Stomach (tissue), 9 donors: Measurements from ENCODE around the gene SLC39A13. TPM values are rescaled to one million over a fixed set of nuclear protein-coding genes. Genes with fewer than 3 reads are reported as not detected.

Source experiments
- DNase-seq, 2 donors: peaks; one replicate each; pipeline versions ENCODE4 v3.0.0 to v3.0.0-alpha.2; 2013 to 2019
- H3K27ac ChIP-seq, 5 donors: fragments of 200-600 bp in 4 of 5; sonication (generic) in 4 of 5; one replicate each; pipeline ENCODE4 v1.5.1; 2013 to 2019; ENCODE audit warnings: mild to moderate bottlenecking in 1 of 5, moderate library complexity in 1 of 5
- H3K27me3 ChIP-seq, 3 donors: fragments of 200-600 bp; sonication (generic); one replicate each; pipeline ENCODE4 v1.5.1; 2017 to 2019; ENCODE audit warnings: mixed run types in 1 of 3
- H3K36me3 ChIP-seq, 4 donors: fragments of 200-600 bp; sonication (generic); 1 replicate in 3 of 4; 2 replicates in 1 of 4; pipeline ENCODE4 v1.5.1; 2016 to 2019
- H3K4me1 ChIP-seq, 4 donors: fragments of 200-600 bp; sonication (generic); one replicate each; pipeline ENCODE4 v1.5.1; 2016 to 2019
- H3K4me3 ChIP-seq, 4 donors: fragments of 200-600 bp; sonication (generic) in 3 of 4; one replicate each; pipeline ENCODE4 v1.5.1; 2016 to 2019; ENCODE audit warnings: mild to moderate bottlenecking in 1 of 4
- H3K9me3 ChIP-seq, 4 donors: fragments of 200-600 bp; sonication (generic); one replicate each; pipeline ENCODE4 v1.5.1; 2016 to 2019
- EP300 ChIP-seq: sonication (generic); formaldehyde crosslinking; IDR thresholded peaks from one replicate; pipeline ENCODE4 v1.6.1; 2017; ENCODE audit warnings: antibody characterized with exemption
- POLR2A ChIP-seq, 4 donors: fragments of 450-650 bp; IDR thresholded peaks; one replicate each; pipeline ENCODE4 v1.6.1; 2016; ENCODE audit warnings: antibody characterized with exemption in 4 of 4, control low read depth in 2 of 4, mild to moderate bottlenecking in 1 of 4, moderate library complexity in 1 of 4
- POLR2AphosphoS5 ChIP-seq, 3 donors: sonication (generic); formaldehyde crosslinking; IDR thresholded peaks; one replicate each; pipeline ENCODE4 v1.6.1; 2016; ENCODE audit warnings: antibody characterized with exemption in 3 of 3
- WGBS, 5 donors: extraction: QIAGEN DNeasy Blood & Tissue Kit in 3 of 5; methylation state at CpG; one replicate each; pipeline versions ENCODE4 v1.1.5 to v1.1.7; 2013 to 2018; 5-methylcytosine and 5-hydroxymethylcytosine counted together
- intact Hi-C: fragments of 100-400 bp; cut with DNase I; formaldehyde crosslinking; loops from one replicate; pipeline ENCODE4 v1.15.1; 2023; ENCODE audit warnings: low total_unique reads
- polyA plus RNA-seq, 3 donors: library from polyadenylated mRNA; stranded (reverse); fragments of 200-250 nt; gene quantifications; one replicate each; pipeline ENCODE4 v1.2.3, GENCODE V29; 2013
- total RNA-seq, 5 donors: library from RNA; depleted of rRNA; stranded (reverse); fragments of >200 nt; gene quantifications; one replicate each; pipeline versions ENCODE4 v1.1.0 to v1.2.3, GENCODE V29; 2014 to 2016
- TF ChIP-seq, protein P1 (sequence below), 7 experiments: fragments of 450-650 bp in 4 of 7; fragments of 200-600 bp in 3 of 7; sonication (generic) in 3 of 7; IDR thresholded peaks; one replicate each; pipeline ENCODE4 v1.5.1; 2016 to 2019; ENCODE audit warnings: antibody characterized with exemption in 7 of 7, control low read depth in 2 of 7, mild to moderate bottlenecking in 1 of 7
- donor health status: healthy with polysubstance abuse.
- donor health status: Bipolar disorder and iron deficiency.
- donor health status: healthy.

Gene SLC39A13
- total and polyA plus RNA-seq, 8 donors, result 7.0 to 158 (median 25.9) TPM

DNA sequence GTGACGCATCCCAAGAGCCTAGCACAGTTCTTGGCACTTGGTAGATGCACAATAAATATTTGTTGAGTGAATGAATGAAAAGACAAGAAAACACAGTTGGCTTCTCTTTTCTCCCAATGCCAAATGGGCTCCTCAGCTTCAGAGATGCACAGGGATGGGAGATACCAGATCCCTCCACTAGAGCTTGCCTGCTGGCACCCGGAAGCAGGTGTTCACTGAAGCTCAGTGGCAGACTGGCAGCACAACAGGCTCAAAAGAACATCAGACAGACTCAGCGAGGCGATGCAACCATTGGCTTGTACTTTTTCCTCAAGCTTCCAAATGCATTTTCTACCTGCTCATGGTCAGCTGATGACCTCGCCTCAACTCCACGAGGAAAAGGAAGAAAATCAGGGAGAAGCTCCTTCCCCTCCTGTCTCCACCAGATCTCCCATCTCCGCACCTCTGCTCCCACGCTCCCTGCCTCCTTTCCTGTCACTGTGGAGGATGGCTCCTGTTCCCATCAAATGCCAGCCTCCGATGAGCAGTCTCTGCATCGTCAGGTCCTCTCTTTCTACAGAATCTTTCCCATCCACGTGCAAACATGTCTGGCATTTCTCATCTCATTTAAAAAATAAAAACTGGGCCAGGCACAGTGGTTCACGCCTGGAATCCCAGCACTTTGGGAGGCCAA, 34.8 kb downstream of the SLC39A13 start:
- H3K27me3 ChIP-seq, result no peaks in the 10 kb centered on the region
- H3K9me3 ChIP-seq, result no peaks in the 10 kb centered on the region
- intact Hi-C loops, result loop anchor here (10.0 kb wide), 1 partner anchor 68 kb away; the partner anchor contains the start of gene SPI1
- no peak for DNase-seq
- WGBS, 5 donors, result 83 to 88% (median 85%) methylated on average over 12 of the region's 12 CpGs
- peaks cover 0 to under 1% (median under 1%) of the 10 kb centered on the region in 4 donors for H3K4me1 ChIP-seq
- TF ChIP-seq POLR2A (IDR thresholded peaks at IDR 0.05), result no peak
- H3K27ac ChIP-seq, result no peak overlapping the region
- no peaks in the 10 kb centered on the region for H3K36me3 ChIP-seq
- H3K4me3 ChIP-seq, result no peak overlapping the region

GRCh38 chr11:47443817-47444216, 35.4 kb downstream of the SLC39A13 start:
- WGBS, 5 donors, result 71 to 88% (median 77%) methylated on average over 3 of the region's 3 CpGs
- intact Hi-C loops, result loop anchor here (10.0 kb wide), 1 partner anchor 69 kb away; the partner anchor contains the start of gene SPI1

DNA sequence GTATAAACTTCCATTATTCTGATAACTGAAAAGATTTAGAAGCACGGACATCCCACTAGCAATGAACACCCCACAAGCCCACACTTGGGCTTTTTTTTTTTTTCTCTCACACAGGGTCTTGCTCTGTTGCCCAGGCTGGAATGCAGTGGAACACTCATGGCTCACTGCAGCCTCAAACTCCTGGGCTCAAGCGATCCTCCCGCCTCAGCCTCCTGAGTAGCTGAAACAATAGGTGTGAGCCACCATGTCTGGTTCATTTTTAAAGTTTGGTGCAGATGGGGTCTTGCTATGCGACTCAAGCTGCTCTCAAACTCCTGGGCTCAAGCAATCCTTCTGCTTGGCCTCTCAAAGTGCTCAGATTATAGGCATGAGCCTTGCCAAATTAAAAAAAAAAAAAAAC, 37.5 kb downstream of the SLC39A13 start:
- no peak overlapping the region for H3K27ac ChIP-seq
- intact Hi-C loops, result loop anchor here (10.0 kb wide), 1 partner anchor 71 kb away; the partner anchor contains the start of gene SPI1
- no peak for TF ChIP-seq POLR2AphosphoS5 (IDR thresholded peaks at IDR 0.05)
- no peak for TF ChIP-seq POLR2A (IDR thresholded peaks at IDR 0.05)
- TF ChIP-seq, protein P1, sequence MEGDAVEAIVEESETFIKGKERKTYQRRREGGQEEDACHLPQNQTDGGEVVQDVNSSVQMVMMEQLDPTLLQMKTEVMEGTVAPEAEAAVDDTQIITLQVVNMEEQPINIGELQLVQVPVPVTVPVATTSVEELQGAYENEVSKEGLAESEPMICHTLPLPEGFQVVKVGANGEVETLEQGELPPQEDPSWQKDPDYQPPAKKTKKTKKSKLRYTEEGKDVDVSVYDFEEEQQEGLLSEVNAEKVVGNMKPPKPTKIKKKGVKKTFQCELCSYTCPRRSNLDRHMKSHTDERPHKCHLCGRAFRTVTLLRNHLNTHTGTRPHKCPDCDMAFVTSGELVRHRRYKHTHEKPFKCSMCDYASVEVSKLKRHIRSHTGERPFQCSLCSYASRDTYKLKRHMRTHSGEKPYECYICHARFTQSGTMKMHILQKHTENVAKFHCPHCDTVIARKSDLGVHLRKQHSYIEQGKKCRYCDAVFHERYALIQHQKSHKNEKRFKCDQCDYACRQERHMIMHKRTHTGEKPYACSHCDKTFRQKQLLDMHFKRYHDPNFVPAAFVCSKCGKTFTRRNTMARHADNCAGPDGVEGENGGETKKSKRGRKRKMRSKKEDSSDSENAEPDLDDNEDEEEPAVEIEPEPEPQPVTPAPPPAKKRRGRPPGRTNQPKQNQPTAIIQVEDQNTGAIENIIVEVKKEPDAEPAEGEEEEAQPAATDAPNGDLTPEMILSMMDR (IDR thresholded peaks at IDR 0.05), result no peak
- TF ChIP-seq EP300, result no peak
- 88 to 97% (median 95%) methylated on average over 4 of the region's 4 CpGs for WGBS, 5 donors
- H3K4me1 ChIP-seq, result no peaks in the 10 kb centered on the region
- H3K9me3 ChIP-seq, result no peaks in the 10 kb centered on the region
- H3K27me3 ChIP-seq, result no peaks in the 10 kb centered on the region
- no peak overlapping the region for H3K4me3 ChIP-seq
- DNase-seq, result no peak
- no peaks in the 10 kb centered on the region for H3K36me3 ChIP-seq

More at GRCh38 chr11:47443817-47444216, 35.4 kb downstream of the SLC39A13 start:
- Histone ChIP-seq H3K4me3 (no peak overlapping the region), H3K9me3 (no peaks in the 10 kb centered on the region), H3K27me3 (no peaks in the 10 kb centered on the region), H3K27ac (no peak overlapping the region), H3K4me1 (no peaks in the 10 kb centered on the region), H3K36me3 (no peaks in the 10 kb centered on the region)
- TF ChIP-seq, protein P1 (IDR thresholded peaks at IDR 0.05), result no peak
- no peak for TF ChIP-seq POLR2AphosphoS5 (IDR thresholded peaks at IDR 0.05)
- no peak for TF ChIP-seq POLR2A (IDR thresholded peaks at IDR 0.05)
- TF ChIP-seq EP300, result no peak
- no peak for DNase-seq

DNA sequence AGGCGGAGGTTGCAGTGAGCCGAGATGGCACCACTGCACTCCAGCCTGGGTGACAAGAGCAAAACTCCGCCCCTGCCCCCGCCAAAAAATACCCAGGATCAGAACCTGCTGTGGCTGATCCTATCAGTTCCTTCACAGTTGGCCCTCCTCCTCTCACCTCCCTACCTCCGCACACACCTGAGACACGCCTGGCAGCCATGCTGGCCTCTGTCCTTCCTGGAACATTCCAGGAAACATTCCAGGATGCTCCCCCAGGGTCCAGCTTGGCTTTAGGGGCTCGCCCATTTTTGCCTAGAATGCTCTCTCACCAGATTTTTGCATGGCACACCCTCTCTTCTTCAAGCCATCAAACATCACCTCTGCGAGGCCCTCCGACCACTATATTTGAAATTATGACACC, 38.4 kb downstream of the SLC39A13 start:
- TF ChIP-seq, protein P1 (IDR thresholded peaks at IDR 0.05), result no peak
- no peak for TF ChIP-seq POLR2A (IDR thresholded peaks at IDR 0.05)
- no peak for TF ChIP-seq EP300
- TF ChIP-seq POLR2AphosphoS5 (IDR thresholded peaks at IDR 0.05), result no peak
- Histone ChIP-seq H3K27me3 (no peaks in the 10 kb centered on the region), H3K27ac (no peak overlapping the region), H3K4me1 (no peaks in the 10 kb centered on the region), H3K4me3 (no peak overlapping the region), H3K9me3 (no peaks in the 10 kb centered on the region), H3K36me3 (no peaks in the 10 kb centered on the region)
- intact Hi-C loops, result loop anchor here (10.0 kb wide), 1 partner anchor 72 kb away; the partner anchor contains the start of gene SPI1
- DNase-seq, result no peak
- WGBS, 5 donors, result 81 to 94% (median 87%) methylated on average over 9 of the region's 9 CpGs

GRCh38 chr11:47447906-47448305, 39.5 kb downstream of the SLC39A13 start:
- DNase-seq, result no peak
- no peak overlapping the region for H3K27ac ChIP-seq
- no peaks in the 10 kb centered on the region for H3K36me3 ChIP-seq
- H3K4me1 ChIP-seq, result no peaks in the 10 kb centered on the region
- H3K9me3 ChIP-seq, result no peaks in the 10 kb centered on the region
- no peaks in the 10 kb centered on the region for H3K27me3 ChIP-seq
- H3K4me3 ChIP-seq, result no peak overlapping the region
- 89 to 99% (median 96%) methylated on average over 8 to 12 of the region's 12 CpGs; no CpG with 5 or more reads in 1 of the 5 donors for WGBS, 5 donors
- TF ChIP-seq, protein P1 (IDR thresholded peaks at IDR 0.05), result no peak
- TF ChIP-seq POLR2A (IDR thresholded peaks at IDR 0.05) (no peak), EP300 (no peak), POLR2AphosphoS5 (IDR thresholded peaks at IDR 0.05) (no peak)
- intact Hi-C loops, result loop anchor here (10.0 kb wide), 1 partner anchor 73 kb away; the partner anchor contains the start of gene SPI1
